ENCODE measurements around the gene TECRL.

The TECRL gene

GRCh38 chr4:64230709-64231310 lies 178.4 kb downstream of the TECRL start:
- H3K4me3 ChIP-seq (replicated peaks; ENCODE audit: low read depth, low read length): no peak overlapping the region
- no peak for TF ChIP-seq CTCF (IDR thresholded peaks at IDR 0.05; ENCODE audit: low read depth, low read length, missing control alignments)
- no peak for DNase-seq (ENCODE audit: extremely low read depth, low read depth)

Measured in HFF-Myc (cell line).